Right lobe of liver (tissue), 6 donors: Measurements from ENCODE around the gene KCNN2. TPM values are rescaled to one million over a fixed set of nuclear protein-coding genes. Genes with fewer than 3 reads are reported as not detected.

Experiments used
- ATAC-seq, 4 donors: fragments of 200-7000 bp; cut with Tn5 transposase; one replicate each; pipeline ENCODE4 v1.9.1; 2020; ENCODE audit warnings: mild to moderate bottlenecking in 4 of 4, moderate library complexity in 4 of 4
- DNase-seq, 3 donors: peaks; one replicate each; pipeline ENCODE4 v3.0.0-alpha.2; 2020
- H3K27ac ChIP-seq, 3 donors: fragments of 200-600 bp; one replicate each; pipeline ENCODE4 v1.8.0; 2022
- H3K27me3 ChIP-seq, 2 donors: fragments of 200-600 bp; one replicate each; pipeline ENCODE4 v1.8.0; 2022
- H3K36me3 ChIP-seq, 4 donors: fragments of 200-600 bp; sonication (generic) in 1 of 4; one replicate each; pipeline versions ENCODE4 v1.5.1 to v1.8.0; 2017 to 2022; ENCODE audit warnings: control low read depth in 1 of 4
- H3K4me1 ChIP-seq, 4 donors: fragments of 200-600 bp; sonication (generic) in 1 of 4; one replicate each; pipeline versions ENCODE4 v1.5.1 to v1.8.0; 2017 to 2022; ENCODE audit warnings: control low read depth in 1 of 4
- H3K4me3 ChIP-seq, 3 donors: fragments of 200-600 bp; one replicate each; pipeline ENCODE4 v1.8.0; 2022
- H3K9me3 ChIP-seq, 4 donors: fragments of 200-600 bp; sonication (generic) in 1 of 4; one replicate each; pipeline versions ENCODE4 v1.5.1 to v1.8.0; 2017 to 2022; ENCODE audit warnings: control low read depth in 1 of 4
- POLR2A ChIP-seq: fragments of 450-650 bp; IDR thresholded peaks from one replicate; pipeline ENCODE4 v1.6.1; 2017; ENCODE audit warnings: antibody characterized with exemption, mild to moderate bottlenecking
- whole genome bisulfite sequencing: methylation state at CpG from one replicate; pipeline ENCODE4 v1.1.6; 2018; ENCODE audit warnings: low coverage, low lambda C conversion rate; ENCODE audit not compliant: insufficient coverage; ENCODE audit errors: missing lambda C conversion rate; 5-methylcytosine and 5-hydroxymethylcytosine counted together
- intact Hi-C, 2 donors: fragments of 100-400 bp; cut with DNase I; formaldehyde crosslinking; loops; one replicate each; pipeline versions ENCODE4 v1.11.2 to v1.14.1; 2022
- total RNA-seq, 6 experiments: library from RNA; depleted of rRNA in 2 of 6; stranded (reverse); fragments of >200 nt in 2 of 6; fragmentation: NEBNext Ultra II Directional in 3 of 6; extraction: Animal tissue kit (Norgen Biotek cat#: 25700) in 3 of 6; gene quantifications; one replicate each; pipeline versions ENCODE4 v1.1.0 to v1.2.4, GENCODE V29; 2016 to 2023
- TF ChIP-seq, protein P1 (sequence below), 4 donors: fragments of 200-600 bp in 3 of 4; fragments of 450-650 bp in 1 of 4; IDR thresholded peaks; one replicate each; pipeline versions ENCODE4 v1.5.1 to v1.8.0; 2016 to 2022; ENCODE audit warnings: antibody characterized with exemption in 4 of 4, mild to moderate bottlenecking in 2 of 4
- donor health status: DM: no; HTN: yes; CAD: no.
- donor health status: DM: no; HTN: no; CAD: no.
- donor health status: DM: no; HTN: no; CAD: no.
- donor health status: DM: no; HTN: yes; CAD: no.
- donor health status: DM: no; HTN: yes; CAD: no.

The KCNN2 gene
- total RNA-seq, 6 experiments from 2014 or later: 0.60 to 17.4 (median 6.5) TPM

DNA sequence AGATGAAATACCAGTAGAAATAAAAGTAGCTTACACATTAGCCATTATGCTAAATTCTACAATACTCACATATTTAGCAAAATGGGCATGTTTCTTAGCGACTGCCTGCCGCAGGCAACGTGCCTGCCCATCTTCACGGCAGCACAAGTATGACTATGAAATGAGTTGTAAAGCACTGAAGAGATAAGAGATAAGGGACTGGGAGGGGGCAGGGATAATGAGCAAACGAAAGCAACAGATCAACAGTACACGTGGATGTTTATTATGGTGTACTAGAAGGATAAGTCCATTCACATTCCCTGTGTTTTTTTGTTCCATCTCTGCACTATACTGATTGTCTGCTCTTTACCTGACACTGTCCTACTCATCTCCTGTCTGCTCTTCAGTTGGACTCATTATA lies 44.1 kb upstream of the KCNN2 start:
- WGBS: 30% methylated on average over 6 of the region's 6 CpGs
- intact Hi-C loops: no loop called here
- Histone ChIP-seq H3K27me3 (no peaks in the 10 kb centered on the region), H3K4me3 (no peak overlapping the region), H3K4me1 (no peaks in the 10 kb centered on the region), H3K27ac (no peak overlapping the region), H3K36me3 (no peaks in the 10 kb centered on the region), H3K9me3 (no peaks in the 10 kb centered on the region)
- ATAC-seq: no peak
- TF ChIP-seq, protein P1, sequence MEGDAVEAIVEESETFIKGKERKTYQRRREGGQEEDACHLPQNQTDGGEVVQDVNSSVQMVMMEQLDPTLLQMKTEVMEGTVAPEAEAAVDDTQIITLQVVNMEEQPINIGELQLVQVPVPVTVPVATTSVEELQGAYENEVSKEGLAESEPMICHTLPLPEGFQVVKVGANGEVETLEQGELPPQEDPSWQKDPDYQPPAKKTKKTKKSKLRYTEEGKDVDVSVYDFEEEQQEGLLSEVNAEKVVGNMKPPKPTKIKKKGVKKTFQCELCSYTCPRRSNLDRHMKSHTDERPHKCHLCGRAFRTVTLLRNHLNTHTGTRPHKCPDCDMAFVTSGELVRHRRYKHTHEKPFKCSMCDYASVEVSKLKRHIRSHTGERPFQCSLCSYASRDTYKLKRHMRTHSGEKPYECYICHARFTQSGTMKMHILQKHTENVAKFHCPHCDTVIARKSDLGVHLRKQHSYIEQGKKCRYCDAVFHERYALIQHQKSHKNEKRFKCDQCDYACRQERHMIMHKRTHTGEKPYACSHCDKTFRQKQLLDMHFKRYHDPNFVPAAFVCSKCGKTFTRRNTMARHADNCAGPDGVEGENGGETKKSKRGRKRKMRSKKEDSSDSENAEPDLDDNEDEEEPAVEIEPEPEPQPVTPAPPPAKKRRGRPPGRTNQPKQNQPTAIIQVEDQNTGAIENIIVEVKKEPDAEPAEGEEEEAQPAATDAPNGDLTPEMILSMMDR (IDR thresholded peaks at IDR 0.05): no peak
- TF ChIP-seq POLR2A: no peak
- no peak for DNase-seq

DNA sequence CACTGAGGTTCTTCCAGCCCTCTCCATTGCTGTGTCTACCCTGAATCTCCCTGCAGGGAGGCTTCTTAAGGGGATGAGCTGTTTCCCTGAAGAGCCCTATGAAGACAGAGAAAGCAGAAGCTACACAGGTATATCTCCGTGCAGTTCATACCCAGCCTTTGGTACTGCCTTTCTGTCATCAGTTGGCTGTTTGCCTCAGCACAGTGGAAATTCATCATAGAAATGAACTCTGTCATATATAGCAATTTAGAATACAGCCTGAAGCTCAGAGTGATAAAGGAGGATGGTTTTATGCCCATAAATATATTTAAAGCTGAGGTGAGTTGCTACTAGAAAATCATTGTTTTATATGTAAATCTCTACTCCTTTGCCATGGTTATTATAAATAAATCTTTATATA lies 42.6 kb upstream of the KCNN2 start:
- no peaks in the 10 kb centered on the region for H3K4me1 ChIP-seq
- 60% methylated on average over 1 of the region's 1 CpG for whole genome bisulfite sequencing
- no peak for TF ChIP-seq POLR2A
- TF ChIP-seq, protein P1 (IDR thresholded peaks at IDR 0.05): no peak
- intact Hi-C loops: no loop called here
- no peak overlapping the region for H3K4me3 ChIP-seq
- no peak for DNase-seq
- no peaks in the 10 kb centered on the region for H3K36me3 ChIP-seq
- H3K9me3 ChIP-seq: no peaks in the 10 kb centered on the region
- ATAC-seq: no peak
- peak overlapping the region in 1 of 3 donors; percentile 56 for H3K27ac ChIP-seq
- H3K27me3 ChIP-seq: no peaks in the 10 kb centered on the region

DNA sequence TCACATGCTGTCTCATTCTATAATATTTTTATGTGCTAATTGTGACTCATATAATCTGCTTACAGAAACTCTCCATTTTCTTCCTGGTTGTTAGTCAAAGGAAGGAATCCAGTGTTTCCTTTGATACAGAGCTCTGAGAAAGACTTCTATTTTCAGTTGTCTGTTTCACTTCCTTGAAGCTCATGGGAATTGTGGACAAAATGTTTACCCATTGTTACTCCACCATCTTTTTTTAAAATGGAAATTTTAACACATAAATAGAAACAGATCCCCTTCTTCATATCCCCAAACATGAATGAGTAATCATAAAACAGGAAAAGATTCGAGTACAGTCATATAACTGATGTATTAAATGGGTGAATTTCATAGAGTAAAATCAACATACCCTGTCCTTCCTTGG lies 42.0 kb upstream of the KCNN2 start:
- 8% methylated on average over 1 of the region's 1 CpG for WGBS
- ATAC-seq (peak; percentile 30 to 85 (median 53)), DNase-seq (no peak)
- H3K27ac ChIP-seq: peak overlapping the region in 1 of 3 donors; percentile 56
- no peaks in the 10 kb centered on the region for H3K27me3 ChIP-seq
- no peak for TF ChIP-seq POLR2A
- TF ChIP-seq, protein P1 (IDR thresholded peaks at IDR 0.05): no peak
- H3K4me3 ChIP-seq: no peak overlapping the region
- no peaks in the 10 kb centered on the region for H3K4me1 ChIP-seq
- H3K9me3 ChIP-seq: no peaks in the 10 kb centered on the region
- H3K36me3 ChIP-seq: no peaks in the 10 kb centered on the region
- intact Hi-C loops: no loop called here

DNA sequence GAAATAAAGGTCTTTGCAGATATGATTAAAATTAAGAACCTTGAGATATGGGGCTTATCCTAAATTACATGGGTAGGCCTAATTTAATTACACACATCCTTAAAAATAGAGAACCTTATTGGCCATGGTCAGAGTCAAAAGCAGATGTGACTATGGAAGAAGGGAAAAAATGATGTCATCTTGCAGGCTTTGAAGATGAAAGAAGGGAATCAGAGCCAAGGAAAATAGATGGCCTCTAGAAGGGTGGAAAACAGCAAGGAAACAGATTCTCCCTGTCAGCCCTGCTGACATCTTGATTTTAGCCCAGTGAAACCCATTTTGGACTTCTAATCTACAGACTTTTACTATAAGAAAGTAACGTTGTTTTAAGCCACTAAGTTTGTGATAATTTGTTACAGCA lies 37.6 kb upstream of the KCNN2 start:
- Histone ChIP-seq H3K4me1 (no peaks in the 10 kb centered on the region), H3K36me3 (no peaks in the 10 kb centered on the region), H3K27ac (no peak overlapping the region), H3K27me3 (no peaks in the 10 kb centered on the region), H3K4me3 (no peak overlapping the region), H3K9me3 (no peaks in the 10 kb centered on the region)
- intact Hi-C loops: no loop called here
- 36% methylated on average over 1 of the region's 1 CpG for WGBS
- no peak for TF ChIP-seq POLR2A
- TF ChIP-seq, protein P1 (IDR thresholded peaks at IDR 0.05): no peak
- ATAC-seq (no peak), DNase-seq (no peak)

DNA sequence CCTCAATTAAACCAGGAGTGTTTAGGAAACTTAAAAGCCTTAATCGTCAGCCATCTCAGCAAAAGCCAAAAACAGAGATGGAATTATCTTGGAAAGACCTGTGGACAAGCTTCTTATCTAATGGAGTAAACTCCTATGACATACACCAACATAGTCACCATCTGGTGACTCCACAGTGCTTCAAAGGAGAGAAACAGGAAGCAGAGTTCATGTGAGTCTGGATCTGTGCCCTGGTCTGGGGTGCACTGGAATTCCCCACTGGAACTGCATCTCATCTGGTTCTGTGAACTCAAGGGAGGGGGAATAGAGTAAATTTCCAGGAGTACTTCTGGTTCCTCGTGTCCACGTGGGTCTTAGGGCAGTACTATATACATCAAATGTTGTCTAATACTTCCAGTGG lies 36.3 kb upstream of the KCNN2 start:
- TF ChIP-seq POLR2A: no peak
- TF ChIP-seq, protein P1 (IDR thresholded peaks at IDR 0.05): no peak
- ATAC-seq (peak; percentile 28 to 89 (median 45)), DNase-seq (peak in 1 of 3 donors; percentile 26)
- intact Hi-C loops: no loop called here
- no peaks in the 10 kb centered on the region for H3K27me3 ChIP-seq
- WGBS: 41% methylated on average over 3 of the region's 3 CpGs
- no peak overlapping the region for H3K27ac ChIP-seq
- H3K4me1 ChIP-seq: no peaks in the 10 kb centered on the region
- no peaks in the 10 kb centered on the region for H3K9me3 ChIP-seq
- H3K4me3 ChIP-seq: no peak overlapping the region
- no peaks in the 10 kb centered on the region for H3K36me3 ChIP-seq
